Left kidney (tissue), 8 donors: ENCODE results near the gene ABCA12. TPM values are rescaled to one million over a fixed set of nuclear protein-coding genes. Genes with fewer than 3 reads are reported as not detected.
"Not testable (repeated sequence)": the region's sequence is repeated elsewhere in the genome, so short reads cannot be mapped to it uniquely, and the experiment has no call there.

ENCODE experiments used
- DNase-seq: peaks from one replicate; pipeline ENCODE4 v3.0.0-alpha.2; 2013
- long read RNA-seq, 8 donors: transcript quantifications; one replicate each; lab custom pipeline, GENCODE V29; 2026
- polyA plus RNA-seq: library from polyadenylated mRNA; unstranded; fragments of 120-200 nt; gene quantifications from one replicate; pipeline ENCODE4 v1.2.1, GENCODE V29; 2013; ENCODE audit not compliant: insufficient read length

The ABCA12 gene, protein sequence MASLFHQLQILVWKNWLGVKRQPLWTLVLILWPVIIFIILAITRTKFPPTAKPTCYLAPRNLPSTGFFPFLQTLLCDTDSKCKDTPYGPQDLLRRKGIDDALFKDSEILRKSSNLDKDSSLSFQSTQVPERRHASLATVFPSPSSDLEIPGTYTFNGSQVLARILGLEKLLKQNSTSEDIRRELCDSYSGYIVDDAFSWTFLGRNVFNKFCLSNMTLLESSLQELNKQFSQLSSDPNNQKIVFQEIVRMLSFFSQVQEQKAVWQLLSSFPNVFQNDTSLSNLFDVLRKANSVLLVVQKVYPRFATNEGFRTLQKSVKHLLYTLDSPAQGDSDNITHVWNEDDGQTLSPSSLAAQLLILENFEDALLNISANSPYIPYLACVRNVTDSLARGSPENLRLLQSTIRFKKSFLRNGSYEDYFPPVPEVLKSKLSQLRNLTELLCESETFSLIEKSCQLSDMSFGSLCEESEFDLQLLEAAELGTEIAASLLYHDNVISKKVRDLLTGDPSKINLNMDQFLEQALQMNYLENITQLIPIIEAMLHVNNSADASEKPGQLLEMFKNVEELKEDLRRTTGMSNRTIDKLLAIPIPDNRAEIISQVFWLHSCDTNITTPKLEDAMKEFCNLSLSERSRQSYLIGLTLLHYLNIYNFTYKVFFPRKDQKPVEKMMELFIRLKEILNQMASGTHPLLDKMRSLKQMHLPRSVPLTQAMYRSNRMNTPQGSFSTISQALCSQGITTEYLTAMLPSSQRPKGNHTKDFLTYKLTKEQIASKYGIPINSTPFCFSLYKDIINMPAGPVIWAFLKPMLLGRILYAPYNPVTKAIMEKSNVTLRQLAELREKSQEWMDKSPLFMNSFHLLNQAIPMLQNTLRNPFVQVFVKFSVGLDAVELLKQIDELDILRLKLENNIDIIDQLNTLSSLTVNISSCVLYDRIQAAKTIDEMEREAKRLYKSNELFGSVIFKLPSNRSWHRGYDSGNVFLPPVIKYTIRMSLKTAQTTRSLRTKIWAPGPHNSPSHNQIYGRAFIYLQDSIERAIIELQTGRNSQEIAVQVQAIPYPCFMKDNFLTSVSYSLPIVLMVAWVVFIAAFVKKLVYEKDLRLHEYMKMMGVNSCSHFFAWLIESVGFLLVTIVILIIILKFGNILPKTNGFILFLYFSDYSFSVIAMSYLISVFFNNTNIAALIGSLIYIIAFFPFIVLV (N-terminal part only)
- 0.62 TPM for polyA plus RNA-seq
- long read RNA-seq, donor 1, partial matches to known transcripts = 0 of 5 reads
- long read RNA-seq, donor 1, other reads (novel, unspliced or antisense) = 5 of 5 reads
- long read RNA-seq, donor 2 = 0 reads
- long read RNA-seq, donor 3 = 0 reads
- long read RNA-seq, donor 4 = 0 reads
- long read RNA-seq, donor 5, partial matches to known transcripts = 0 of 5 reads
- long read RNA-seq, donor 5, other reads (novel, unspliced or antisense) = 5 of 5 reads
- long read RNA-seq, donor 6, partial matches to known transcripts = 0 of 23 reads
- long read RNA-seq, donor 6, other reads (novel, unspliced or antisense) = 23 of 23 reads
- long read RNA-seq, donor 7, partial matches to known transcripts = 6 of 12 reads
- long read RNA-seq, donor 7, other reads (novel, unspliced or antisense) = 6 of 12 reads
- long read RNA-seq, donor 8 = 0 reads

- no peak for DNase-seq
These were observed at the start of gene ABCA12 for GRCh38 chr2:215138479-215138878. Gene ABCA12, minus strand, starts transcription at chr2:215138626. Its CDS starts 418 bp downstream, at chr2:215138208.

- DNase-seq = no peak
These were observed 49.7 kb upstream of the ABCA12 start for GRCh38 chr2:215188078-215188477.

DNA sequence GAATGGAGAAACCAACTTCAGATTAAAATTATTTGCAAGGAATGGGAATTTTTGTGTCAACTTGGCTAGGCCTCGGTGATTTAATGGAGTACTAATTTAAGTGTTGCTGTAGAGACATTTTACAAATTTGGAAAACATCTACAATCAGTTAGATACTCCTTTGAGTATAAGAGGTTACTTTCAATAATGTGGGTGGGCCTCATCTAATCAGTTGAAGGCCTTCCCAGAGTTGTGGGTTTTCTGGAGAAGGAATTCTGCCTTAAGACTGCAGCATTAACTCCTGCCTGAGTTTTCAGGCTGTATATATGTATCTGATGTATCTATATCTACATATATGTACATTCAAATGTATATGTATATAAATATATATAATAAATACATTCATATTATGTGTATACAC is 47.6 kb upstream of the ABCA12 start:
- DNase-seq = no peak

DNA sequence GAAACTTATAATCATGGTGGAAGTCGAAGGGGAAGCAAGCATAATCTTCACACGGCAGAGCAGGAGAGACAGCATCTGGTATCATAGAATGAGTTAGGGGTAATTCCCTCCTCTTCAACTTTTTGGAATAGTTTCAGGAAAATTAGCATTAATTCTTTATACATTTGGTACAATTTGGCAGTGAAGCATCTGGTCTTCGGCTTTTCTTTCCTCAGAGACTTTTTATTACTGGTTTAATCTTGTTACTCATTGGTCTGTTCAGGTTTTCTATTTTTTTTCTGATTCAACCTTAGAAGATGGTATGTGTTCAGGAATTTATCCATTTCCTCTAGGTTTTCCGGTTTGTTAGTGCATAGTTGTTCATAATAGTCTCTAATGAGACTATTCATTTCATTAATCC is 39.7 kb upstream of the ABCA12 start:
- DNase-seq = no peak

DNA sequence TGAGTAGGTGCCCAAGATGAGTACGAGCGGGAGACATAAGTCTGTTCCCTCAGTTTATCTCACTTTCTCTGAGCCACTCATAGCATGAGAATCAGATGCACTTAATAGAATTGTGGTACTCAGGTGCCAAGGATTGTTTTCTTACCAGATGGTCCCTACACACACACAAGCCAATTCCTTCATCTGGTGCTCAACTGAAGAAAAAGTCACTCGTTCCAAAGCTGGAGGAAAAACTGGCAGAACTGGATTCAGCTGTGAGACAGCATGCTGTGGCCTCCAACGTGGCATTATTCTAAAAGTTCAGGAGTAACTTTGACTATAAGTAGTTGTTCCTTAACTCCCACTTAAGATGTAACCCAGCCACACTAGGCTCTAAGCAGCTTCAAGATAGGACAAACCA is 33.4 kb upstream of the ABCA12 start:
- DNase-seq = no peak

GRCh38 chr2:215171151-215171550 is 32.7 kb upstream of the ABCA12 start:
- DNase-seq = no peak

DNA sequence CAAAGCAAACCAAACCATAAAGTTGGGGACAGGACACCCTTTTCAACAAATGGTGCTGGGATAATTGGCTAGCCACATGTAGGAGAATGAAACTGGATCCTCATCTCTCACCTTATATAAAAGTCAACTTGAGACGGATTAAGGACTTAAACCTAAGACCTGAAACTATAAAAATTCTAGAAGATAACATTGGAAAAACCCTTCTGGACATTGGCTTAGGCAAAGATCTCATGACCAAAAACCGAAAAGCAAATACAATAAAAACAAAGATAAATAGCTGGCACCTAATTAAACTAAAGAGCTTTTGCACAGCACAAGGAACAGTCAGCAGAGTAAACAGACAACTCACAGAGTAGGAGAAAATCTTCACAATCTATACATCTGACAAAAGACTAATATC is 28.1 kb upstream of the ABCA12 start:
- DNase-seq = not testable (repeated sequence)

DNA sequence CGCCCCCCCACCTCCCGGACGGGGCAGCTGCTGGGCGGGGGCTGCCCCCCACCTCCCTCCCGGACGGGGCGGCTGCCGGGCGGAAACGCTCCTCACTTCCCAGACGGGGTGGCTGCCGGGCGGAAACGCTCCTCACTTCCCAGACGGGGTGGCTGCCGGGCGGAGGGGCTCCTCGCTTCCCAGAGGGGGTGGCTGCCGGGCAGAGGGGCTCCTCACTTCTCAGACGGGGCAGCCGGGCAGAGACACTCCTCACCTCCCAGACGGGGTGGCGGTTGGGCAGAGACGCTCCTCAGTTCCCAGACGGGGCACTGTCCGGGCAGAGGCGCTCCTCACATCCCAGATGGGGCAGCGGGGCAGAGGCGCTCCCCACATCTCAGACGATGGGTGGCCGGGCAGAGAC is 24.9 kb upstream of the ABCA12 start:
- DNase-seq = not testable (repeated sequence)

- DNase-seq = no peak
These were observed 22.9 kb upstream of the ABCA12 start for GRCh38 chr2:215161301-215161829.

GRCh38 chr2:215160081-215160480 is 21.7 kb upstream of the ABCA12 start:
- no peak for DNase-seq

DNA sequence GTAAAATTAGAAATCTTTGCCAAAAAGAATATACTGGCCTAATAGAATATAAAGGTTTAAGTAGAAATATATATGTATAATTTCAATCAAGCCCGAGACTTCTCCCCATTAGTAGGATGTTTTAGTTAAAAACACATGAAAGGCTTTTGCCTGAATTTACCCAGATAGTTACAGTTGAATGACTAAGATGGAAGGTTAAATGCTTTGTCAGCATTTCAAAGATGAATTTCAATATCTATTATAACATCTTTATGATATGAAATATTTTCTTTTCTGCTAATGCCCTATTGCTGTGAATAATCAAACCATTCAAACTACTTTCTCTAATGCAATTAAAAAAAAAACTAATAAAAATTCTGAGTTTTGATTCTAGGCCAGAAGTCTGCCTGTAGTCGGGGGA is 18.0 kb upstream of the ABCA12 start:
- DNase-seq = no peak

- no peak for DNase-seq
These were observed 11.5 kb upstream of the ABCA12 start for GRCh38 chr2:215149894-215150293.

DNA sequence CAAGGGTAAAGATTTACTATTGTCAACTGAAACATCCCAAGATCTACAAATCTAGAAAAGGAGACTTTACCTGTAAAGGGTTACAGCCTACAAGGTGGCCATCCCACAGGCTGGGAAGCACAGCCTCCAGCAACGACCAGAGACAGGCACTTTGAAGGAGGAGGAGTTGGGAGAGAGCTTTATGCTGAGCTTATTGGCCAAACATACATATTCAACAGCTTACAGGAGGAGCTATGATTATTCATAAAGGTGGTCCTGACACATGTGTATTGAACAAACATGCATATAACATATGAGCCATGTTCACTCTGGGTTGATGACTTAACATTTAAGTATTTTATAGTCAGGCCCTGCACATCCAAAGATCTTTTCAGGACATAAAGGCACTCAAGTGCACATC is 11.1 kb upstream of the ABCA12 start:
- no peak for DNase-seq

GRCh38 chr2:215149060-215149459 is 10.6 kb upstream of the ABCA12 start:
- no peak for DNase-seq

- no peak for DNase-seq
These were observed 7.2 kb upstream of the ABCA12 start for GRCh38 chr2:215145611-215146010.

GRCh38 chr2:215144106-215144875 is 5.9 kb upstream of the ABCA12 start:
- no peak for DNase-seq

- no peak for DNase-seq
These were observed 5.0 kb upstream of the ABCA12 start for GRCh38 chr2:215143458-215143857.

GRCh38 chr2:215141706-215142105 is 3.3 kb upstream of the ABCA12 start:
- DNase-seq = no peak

DNA sequence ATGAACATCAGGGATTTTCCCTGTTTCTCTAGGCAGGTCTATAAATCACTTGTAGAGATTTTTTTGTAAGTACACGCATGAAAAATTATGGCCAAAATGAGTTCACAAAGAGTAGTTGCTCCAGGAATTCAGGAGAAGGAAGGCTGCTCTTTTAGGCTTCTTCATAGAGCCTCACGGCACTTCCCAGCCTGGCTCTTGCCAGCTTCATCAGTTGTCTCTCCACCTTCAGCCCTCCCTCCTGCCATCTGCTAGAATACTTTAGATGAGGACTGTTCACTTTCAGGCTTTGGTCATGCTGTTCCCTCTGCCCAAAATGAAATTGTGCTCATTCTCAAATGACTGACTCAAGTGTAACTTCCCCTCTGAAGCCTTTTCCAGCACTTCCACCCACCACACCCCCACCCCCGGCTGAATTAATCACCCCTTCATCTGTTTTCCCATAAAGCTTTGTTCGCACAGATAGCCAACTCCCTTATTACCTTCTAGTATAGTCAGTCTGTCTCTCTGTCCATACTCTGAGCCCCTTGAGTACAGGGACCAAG is 1.8 kb upstream of the ABCA12 start:
- DNase-seq = no peak

- no peak for DNase-seq
These were observed 585 bp downstream of the ABCA12 start for GRCh38 chr2:215137741-215138340.
